H54 (cell line): ENCODE measurements around the gene CPSF3.

ENCODE experiments used
- DNase-seq: peaks from one replicate; pipeline ENCODE4 v3.0.0; 2011; ENCODE audit warnings: low spot score, mixed read lengths; ENCODE audit not compliant: insufficient read length
- FAIRE-seq: peaks from 3 replicates; lab custom pipeline; 2011; peaks lifted over from hg19 to GRCh38; lab: Jason Lieb, UNC
- POLR2A ChIP-seq: IDR thresholded peaks from 2 replicates; pipeline ENCODE4 v1.6.1; 2011; ENCODE audit warnings: low read depth, mild to moderate bottlenecking, low read length

The CPSF3 gene

DNA sequence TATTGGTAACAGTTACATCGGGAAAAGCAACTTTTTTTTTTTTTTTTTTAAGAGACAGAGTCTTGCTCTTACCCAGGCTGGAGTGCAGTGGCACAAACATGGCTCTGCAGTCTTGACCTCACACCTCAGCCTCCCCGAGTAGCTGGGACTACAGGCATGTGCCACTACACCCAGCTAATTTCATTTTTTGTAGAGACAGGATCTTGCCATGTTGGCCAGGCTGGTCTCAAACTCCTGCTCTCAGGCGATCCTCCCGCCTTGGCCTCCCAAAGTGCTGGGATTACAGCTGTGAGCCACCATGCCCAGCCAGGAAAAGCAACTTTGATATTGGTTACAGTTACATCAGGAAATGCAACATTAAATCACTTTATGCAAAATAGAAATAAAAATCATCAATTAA lies 4.7 kb upstream of the CPSF3 start:
- no peak for DNase-seq
- TF ChIP-seq POLR2A = no peak
- no peak for FAIRE-seq

DNA sequence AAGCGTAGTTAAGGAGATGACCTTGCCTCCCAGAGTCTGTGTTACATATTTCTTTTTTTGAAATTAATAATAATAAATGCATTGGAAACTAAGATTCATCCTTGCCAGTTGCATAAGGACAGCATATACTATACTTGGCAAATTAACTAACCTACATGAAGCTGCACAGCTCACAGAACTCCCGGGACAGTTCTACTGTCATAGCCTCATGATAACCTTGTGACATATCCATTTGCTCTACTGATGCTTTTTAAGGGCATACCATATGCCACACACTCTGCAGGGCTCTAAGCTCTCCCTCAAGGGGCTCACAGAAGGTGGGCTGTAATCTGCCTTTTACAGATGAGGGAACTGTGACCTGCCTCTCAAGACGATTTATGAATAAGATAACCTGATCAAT lies 3.9 kb upstream of the CPSF3 start:
- no peak for FAIRE-seq
- DNase-seq = no peak
- TF ChIP-seq POLR2A = no peak

DNA sequence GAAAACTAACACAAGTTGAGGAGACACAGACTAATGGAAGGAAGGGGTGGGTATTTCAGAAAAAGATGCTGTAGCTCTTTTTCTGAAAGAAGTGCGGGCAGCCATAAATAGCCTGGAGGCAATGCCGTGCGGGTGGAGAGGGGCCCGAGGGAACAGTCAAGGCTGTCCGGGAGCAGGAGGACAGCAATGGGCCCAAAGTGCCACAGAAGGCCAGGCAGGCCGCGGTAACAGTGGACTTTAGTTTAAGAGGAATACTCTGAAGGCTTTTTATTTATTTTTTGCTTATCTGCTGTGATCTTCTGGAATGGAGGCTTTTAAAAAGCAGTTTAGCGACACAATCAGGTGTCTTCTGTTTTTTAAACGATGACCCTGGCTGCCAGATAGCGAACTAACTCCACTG lies 3.0 kb upstream of the CPSF3 start:
- no peak for TF ChIP-seq POLR2A
- DNase-seq (no peak), FAIRE-seq (no peak)

DNA sequence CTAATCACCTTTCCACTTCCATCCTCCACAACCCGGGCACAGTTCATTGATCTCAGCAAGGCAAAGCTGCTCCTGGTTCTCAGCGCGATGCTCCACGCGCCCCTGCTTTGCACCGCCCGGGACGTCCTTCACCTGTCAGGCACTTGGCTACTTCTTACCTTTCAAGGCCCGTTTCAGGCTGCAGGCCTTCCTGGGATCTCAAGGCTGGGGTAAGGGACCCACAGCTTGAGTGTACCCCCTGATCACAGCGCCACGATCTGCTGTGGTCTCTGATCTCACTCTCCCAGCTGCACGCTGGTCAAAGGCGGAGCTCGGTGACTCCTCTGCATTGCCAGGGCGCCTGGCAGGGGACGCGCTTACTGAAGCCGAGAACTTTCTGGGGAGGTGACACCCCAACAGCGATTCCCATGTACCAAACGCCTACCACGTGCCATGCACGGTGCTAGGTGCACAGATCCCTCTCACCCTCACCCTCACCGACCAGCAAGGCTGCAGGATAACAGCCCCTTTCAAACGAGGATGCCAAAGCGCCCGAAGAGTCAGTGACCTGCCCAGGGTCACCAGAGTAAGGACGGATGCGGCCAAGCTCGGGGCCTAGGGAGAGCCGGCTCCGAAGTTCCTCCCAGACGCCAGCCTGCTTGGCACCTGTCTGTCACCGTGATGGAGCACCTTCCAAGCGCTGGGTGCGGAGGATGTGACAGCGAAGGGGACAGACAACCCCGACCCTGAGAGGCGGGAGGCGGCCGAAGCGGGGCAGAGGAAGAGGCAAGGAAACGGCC lies 944 bp upstream of the CPSF3 start:
- peak; percentile 24; the same call in 1 of the 2 replicates for TF ChIP-seq POLR2A
- FAIRE-seq (no peak), DNase-seq (peak; percentile 47)

DNA sequence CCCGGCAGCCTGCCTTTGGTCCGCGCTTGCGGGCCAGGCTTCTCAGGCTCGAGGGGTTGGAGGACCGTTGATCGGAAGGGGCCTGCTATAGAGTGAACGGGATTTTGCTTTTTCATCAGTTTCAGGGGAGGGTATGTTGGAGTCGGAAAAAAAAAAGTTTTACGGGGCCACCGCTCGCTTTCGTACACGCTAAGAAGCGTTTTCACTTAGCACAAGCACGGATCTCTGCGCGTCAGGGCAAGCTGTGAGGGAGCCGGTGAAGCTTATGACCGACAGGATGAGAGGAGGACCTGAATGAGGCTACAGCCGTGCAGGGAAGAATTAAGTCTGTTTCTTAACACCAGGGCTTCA lies 443 bp downstream of the CPSF3 start:
- TF ChIP-seq POLR2A = no peak
- DNase-seq = no peak
- no peak for FAIRE-seq

DNA sequence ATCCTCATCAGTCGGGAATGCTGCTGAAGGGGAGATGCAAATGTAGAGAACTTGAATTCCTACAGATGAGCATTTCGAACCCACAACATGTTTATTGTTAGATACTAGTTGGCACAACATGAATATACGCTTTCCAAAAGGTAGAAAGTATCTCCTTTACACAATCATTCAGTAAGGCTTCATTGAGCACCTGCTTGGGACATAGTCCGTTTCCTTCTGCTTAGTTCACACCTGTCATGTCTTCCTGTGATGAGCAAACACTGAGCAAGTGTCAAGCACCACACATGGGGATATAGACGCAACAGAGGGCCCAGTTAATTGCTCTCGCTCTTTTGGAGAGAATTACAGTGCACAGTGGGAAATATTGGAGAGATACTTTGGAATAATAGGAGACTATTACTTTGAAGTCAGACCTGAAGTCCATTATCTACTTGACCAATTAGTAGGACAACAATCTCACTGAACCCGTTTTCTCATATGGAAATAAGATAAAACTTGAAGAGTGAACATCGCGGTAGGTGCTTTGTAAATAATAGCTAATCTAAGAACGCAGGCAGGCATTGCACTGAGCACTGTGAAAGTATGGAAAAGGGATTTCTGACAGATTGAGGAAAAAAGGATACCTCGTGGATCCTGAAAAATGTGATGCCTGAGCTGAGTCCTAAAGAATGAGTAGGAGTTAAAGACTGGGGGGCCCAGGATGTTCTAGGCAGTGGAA lies 1.2 kb downstream of the CPSF3 start:
- no peak for TF ChIP-seq POLR2A
- FAIRE-seq = no peak
- DNase-seq = no peak

DNA sequence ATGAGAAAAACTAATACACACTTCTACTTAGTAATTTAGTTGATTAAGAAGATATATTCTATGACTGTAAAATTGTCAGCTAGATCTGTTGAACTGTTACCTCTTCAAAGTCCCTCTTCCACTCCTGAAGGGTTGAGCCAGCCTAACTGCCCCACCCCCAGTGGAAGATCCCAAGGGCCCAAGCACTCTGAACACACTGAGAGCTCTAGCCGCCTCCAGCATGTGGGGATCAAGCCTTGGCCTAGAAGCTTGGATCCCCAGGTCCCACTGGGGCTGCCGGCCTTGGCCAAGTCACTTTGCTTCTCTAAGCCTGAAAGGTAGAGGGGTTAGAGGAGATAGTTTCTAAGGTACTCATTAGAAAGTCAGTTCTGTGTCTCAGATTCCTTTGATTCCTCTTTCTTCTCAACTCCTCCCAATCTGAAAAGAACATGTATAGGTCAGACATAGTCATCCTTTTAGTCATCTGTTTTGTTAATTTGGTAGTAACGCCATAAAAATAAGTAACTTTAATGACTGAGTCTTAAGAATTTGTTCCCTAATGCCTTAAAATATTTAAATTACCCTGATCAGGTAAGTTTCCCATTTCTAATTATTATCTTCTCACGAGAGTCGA lies 5.6 kb downstream of the CPSF3 start:
- TF ChIP-seq POLR2A = no peak
- FAIRE-seq = no peak
- no peak for DNase-seq

DNA sequence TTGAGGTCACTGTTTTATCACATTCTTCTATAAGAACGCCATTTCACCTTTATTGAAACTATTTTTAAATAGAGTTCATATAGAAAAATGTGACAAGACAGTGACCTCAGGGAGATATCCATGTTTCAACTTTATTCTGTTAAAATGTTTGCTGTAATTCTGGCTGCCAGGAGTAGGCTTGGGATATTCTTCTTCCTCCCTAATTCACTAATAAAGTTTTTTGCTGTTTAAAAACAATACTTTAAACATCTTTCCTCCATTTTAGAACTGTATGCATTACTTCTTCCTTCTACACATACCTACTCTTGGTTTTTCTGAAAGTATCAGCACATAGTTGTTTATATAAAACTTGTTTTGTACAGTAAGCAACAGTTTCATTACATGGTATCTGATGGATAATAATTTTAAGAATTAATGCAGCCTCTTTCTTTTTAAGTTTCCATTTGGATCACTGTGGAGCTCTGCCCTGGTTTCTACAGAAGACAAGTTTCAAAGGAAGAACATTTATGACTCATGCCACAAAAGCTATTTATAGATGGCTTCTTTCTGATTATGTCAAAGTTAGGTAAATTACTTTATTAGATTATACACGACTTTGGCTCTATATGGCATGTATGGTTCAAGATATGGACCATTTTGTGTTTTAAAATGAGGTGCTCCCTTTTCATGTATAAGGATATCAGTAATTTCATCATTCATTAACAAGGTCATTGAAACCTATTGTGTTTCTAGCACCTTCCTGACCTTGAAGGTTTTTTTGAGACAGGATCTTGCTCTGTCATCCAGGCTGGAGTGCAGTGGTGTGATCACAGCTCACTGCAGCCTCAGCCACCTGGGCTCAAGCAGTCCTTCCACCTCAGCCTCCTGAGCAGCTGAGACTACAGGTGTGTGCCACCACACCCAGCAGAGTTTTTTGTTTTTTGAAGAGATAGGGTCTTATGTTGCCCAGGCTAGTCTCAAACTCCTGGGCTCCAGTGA lies 7.2 kb downstream of the CPSF3 start:
- DNase-seq (no peak), FAIRE-seq (peak; percentile 53)
- TF ChIP-seq POLR2A = no peak

DNA sequence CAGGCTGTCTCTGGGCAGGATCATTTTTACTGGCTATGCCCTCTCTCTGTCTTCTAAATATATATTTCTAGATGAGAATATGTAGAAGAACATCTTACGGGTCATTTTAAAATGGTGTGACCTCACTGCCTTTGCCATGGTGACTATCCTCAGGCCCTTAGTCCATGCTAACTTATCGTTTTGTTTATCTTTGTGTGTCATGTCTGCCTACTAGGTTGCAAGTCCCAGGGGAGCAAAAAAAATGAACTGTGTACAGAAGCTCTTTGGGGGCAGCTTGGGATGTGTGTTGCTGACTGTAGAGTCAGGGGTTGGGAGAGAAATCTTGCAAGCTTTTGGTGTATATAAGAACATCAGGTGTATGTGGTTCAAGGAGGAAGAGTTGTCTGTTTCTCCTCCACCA lies 11.0 kb downstream of the CPSF3 start:
- FAIRE-seq = no peak
- DNase-seq = no peak

DNA sequence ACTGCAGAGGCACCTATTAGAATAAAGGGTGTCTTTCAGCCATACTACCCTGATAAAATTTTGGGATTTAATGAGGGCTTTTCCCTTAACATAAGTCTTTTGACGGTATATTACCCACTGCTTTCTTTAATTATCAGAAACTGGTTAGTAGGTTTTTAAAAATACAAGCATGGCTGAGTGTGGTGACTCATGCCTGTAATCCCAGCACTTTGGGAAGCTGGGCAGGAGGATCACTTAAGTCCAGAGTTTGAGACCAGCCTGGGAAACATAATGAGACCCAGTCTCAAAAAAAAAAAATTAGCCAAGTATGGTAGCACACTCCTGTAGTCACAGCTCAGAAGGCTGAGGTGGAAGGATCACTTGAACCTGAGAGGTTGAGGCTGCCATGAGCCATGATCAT lies 16.1 kb downstream of the CPSF3 start:
- no peak for TF ChIP-seq POLR2A
- no peak for DNase-seq
- no peak for FAIRE-seq

More for the DNA sequence above, 11.0 kb downstream of the CPSF3 start:
- TF ChIP-seq POLR2A = no peak

DNA sequence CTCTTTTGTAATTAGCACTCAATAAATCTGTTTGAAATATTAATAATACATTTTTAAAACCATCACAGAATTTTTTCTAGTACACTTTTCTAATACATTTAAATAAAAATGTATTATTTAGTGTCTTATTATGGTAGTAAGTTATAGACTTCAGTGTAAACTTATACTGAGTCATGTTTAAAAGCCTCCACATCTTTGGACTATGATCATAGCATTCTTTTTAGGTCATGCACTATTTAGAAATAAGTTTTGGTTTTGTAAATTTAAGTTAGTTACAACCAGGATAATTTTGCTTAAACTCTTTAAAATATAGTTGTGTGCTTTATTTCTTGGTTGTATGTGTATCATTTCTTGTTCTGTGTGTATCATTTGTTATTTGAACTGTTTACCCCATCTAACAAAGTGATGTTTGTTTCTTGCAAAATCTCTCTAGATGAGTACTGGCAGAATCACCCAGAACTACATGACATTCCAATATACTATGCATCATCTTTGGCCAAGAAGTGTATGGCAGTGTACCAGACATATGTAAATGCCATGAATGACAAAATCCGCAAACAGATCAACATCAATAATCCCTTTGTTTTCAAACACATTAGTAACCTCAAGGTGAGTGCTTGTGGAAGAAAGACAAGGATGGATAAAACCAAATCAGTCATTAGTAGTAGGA lies 16.7 kb downstream of the CPSF3 start:
- DNase-seq = no peak
- no peak for FAIRE-seq
- no peak for TF ChIP-seq POLR2A

DNA sequence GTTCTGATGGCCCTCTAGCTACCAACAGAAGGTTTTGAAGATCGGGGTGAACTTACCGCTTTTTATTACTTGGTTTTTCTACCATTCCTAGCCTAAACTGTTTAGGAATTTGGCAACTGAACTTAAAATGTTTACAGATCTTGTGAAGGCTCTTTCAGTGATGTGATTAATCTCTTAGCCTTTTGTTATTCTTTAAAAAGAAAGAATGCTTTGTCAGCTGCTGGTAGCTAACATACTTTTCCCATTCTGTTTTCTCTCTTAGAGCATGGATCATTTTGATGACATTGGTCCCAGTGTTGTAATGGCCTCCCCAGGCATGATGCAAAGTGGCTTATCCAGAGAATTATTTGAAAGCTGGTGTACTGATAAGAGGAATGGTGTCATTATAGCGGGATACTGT lies 18.1 kb downstream of the CPSF3 start:
- no peak for DNase-seq

DNA sequence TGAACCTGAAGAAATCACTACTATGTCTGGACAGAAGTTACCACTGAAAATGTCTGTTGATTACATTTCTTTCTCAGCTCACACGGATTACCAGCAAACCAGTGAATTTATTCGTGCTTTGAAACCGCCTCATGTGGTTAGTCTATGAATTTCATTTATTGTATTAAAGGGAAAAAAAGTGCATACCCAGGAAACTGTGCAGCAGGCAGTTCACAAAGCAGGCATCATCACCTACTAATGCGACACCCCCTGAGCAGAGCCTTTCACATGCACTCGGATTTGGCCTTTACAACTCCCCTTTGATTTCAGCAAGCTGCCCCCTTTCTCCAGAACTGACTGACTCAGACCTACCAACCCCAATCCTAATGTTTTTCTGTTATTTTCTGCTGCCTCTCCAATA lies 20.1 kb downstream of the CPSF3 start:
- no peak for TF ChIP-seq POLR2A
- DNase-seq (no peak), FAIRE-seq (no peak)

More for the DNA sequence above, 18.1 kb downstream of the CPSF3 start:
- no peak for FAIRE-seq
- TF ChIP-seq POLR2A = no peak
